ENCODE measurements around the gene RTN4RL1.
"Not testable (repeated sequence)": the region's sequence is repeated elsewhere in the genome, so short reads cannot be mapped to it uniquely, and the experiment has no call there.

RTN4RL1 gene

GRCh38 chr17:1896243-1897104, 128.7 kb downstream of the RTN4RL1 start:
- no peak for DNase-seq (ENCODE audit: low read depth)

GRCh38 chr17:1895479-1895878, 129.7 kb downstream of the RTN4RL1 start:
- not testable (repeated sequence) for DNase-seq (ENCODE audit: low read depth)

GRCh38 chr17:1894753-1895339, 130.3 kb downstream of the RTN4RL1 start:
- DNase-seq (ENCODE audit: low read depth) = no peak

GRCh38 chr17:1890758-1891450, 134.2 kb downstream of the RTN4RL1 start:
- DNase-seq (ENCODE audit: low read depth) = no peak

DNA sequence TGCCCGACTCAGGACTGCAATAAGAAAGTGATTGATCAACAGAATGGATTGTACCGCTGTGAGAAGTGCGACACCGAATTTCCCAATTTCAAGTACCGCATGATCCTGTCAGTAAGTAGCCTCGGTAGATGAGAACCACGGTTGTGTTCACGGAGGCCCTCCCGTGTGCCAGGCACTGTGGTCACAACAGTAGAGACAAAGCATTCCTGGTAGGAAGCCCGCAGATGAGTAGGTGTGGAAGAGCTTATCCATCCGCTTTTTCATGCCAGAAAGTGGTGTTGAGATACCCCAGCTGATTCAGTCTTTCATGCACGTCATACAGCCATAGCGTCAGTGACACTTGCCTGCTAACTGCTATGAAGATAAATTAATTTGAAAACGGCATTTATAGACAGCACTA, 136.4 kb downstream of the RTN4RL1 start:
- DNase-seq (ENCODE audit: low read depth) = no peak
